Activated CD4-positive, alpha-beta T cell treated with anti-CD3 and anti-CD28 coated beads, Interleukin-2, Interleukin-6, amounts not matched to agents 100 ng/mL and 50 ng/mL, durations not matched to agents 16 hours and 8 hours (primary cell): ENCODE measurements around the gene YRDC.

Experiments used
- DNase-seq: peaks from one replicate; pipeline ENCODE4 v3.0.0-alpha.2; 2020

YRDC gene

DNA sequence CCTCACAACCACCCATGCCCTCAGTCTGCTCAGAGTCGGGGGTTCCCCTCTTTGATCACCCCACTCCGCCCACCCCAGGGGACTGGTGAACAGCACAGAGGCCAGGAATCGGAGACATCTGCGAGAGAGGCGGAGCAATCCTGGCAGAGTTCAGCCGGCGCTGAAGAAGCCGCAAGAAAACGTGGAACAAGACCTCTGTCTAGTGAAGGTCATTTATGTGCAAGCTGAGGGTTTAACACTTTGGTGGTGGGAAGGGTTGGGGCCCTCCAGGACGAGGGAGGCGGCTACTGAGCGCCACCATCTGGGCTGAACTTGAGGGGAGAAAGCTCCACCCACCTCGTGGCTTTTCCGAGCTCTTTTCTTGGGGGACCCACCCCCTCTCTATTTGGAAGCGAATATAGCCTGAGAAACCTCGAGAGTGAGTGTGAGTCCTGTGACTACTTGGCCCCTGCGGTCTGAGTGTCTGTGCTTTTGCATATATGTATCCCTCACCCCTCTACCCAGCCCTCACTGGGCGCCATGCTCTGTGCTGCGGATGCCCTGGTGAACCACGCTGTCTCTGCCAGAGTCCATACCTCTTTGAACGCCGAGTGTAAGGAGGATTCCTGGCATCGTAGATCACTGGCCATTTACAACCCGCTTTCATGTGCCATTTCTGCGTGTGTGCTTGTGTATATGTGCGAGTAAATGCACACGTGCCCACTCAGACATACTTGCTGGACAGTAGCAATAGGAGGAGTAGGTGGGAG, 41.9 kb downstream of the YRDC start:
- peak; percentile 25 for DNase-seq

DNA sequence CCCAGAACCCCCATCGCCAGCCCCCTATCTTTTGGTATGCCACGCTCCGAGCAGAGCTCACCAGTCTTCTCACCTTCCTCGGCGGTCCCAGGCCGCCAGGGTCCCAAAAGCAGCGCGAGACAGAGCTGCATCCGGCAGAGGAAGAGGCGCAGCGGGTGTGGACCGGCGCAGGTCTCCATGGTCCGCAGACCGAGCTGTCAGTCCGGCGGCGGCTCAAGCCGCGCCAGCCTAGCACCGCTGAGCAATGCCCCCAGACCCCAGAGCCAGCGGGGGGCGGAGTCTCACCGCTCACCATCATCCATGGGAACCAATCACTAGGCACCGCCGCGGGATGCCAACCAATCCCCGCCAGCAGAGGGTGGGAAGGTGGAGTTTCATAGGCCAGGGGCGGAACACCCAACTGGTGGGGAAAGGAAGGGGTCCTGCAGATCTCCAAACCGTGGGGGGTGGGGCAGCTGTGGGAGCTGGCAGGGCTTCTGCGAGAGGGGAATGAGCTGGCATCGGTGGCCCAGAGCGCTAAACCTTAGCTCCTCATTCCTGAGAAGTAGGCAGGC, 43.0 kb downstream of the YRDC start, which contains the start of gene EPHA10:
Gene EPHA10, minus strand, starts transcription at position 233 of the 554 bp plus-strand sequence. Its CDS starts 54 bp downstream, at position 179.
- no peak for DNase-seq

DNA sequence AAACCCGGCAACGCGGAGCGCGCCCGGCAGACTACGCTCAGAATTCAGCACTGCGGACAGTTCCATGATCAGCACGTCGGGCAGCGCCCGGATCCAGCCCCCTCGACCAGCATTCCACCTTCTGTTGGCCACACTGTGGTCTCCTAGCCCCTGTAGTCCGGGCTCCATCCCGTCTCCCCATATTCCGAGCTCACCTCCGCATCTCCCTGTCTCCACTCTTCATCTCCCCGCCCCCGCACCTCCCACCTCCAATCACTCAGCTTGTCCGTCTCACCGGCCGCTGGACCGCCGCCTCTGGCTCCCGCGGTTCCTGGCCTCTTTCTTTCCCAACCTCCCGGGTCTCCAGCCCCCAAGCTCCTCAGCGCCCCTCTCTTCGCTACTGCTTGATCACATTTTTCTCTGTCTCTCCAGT, 43.6 kb downstream of the YRDC start:
- DNase-seq, result peak; percentile 59

DNA sequence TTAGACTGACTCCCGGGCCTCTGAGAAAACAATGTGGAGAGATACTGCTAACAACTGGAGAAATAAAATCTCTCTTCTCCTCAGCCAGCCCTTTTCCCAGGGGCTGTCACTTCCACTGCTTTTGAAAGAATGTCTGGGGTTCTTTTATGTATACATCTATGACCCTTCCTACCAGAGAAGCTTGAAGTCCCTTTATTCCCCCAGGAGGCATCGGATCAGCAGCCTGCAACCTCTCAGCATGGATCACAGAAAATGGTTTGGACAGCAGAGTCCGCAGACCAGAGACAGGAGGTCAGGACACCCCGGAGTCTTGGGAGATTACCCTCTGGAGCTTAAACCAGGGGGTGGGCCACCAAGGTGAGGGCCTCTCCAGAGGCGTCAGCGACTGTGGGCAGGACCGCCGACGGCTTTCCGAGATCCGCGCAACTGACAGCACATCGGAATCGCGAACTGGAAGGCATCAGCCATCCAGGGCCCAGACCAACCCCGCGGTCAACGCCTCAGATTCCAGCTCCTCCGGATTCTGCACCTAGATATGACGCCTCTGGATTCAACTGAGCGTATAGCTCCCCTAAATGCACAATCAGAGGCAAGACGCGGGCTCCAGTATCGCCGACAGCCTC, 44.1 kb downstream of the YRDC start:
- DNase-seq, result no peak

DNA sequence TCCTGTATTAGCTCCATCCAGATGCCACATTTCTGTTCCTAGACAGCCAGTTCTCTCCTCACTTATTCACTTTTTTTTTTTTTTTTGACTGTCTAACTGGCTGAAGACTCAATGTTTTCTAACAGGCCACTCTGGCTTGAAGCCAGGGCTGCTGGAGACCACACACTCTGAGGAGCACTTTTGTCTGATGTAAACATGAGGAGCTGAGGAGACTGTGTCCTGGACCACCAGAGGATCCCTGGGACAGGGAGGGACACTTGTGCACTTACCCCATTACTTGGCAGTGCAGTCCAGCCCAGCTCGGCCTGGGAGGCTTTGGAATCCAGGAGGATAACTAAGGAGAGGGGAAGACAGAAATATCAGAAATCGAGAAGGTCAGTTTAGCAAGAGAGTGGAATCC, 45.5 kb downstream of the YRDC start:
- DNase-seq, result no peak

DNA sequence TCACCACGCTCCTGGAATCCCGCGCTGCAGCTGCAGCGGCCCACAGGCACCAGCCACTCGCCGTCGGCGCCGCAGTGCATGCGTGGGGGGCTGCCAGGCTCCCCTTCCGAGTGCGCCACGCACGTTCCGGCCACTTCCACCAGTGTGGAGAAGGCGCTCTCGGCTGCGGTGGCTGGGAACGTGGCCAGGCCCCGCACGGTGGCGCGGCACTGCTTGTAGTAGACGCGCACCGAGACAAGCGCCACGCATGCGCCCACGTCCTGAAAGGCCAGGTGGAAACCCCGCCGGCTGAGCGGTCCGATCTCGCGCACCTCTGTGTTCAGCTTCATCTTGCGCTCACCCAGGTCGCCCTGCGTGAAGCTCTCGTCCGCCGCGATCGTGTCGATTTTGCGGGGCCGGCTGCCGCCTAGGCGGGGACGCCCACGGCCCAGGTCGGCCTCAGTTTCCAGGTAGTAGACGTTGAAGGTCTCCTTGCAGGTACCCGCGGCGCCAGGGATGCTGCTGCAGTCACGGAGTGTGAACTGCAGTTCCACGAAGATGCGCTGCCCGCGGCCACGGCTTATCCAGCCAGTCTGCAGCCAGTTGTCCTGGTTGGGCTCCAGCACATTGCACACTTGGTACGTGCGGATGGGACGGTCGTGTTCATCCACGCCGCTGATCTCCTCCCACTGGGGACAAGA, 46.5 kb downstream of the YRDC start:
- DNase-seq, result no peak

DNA sequence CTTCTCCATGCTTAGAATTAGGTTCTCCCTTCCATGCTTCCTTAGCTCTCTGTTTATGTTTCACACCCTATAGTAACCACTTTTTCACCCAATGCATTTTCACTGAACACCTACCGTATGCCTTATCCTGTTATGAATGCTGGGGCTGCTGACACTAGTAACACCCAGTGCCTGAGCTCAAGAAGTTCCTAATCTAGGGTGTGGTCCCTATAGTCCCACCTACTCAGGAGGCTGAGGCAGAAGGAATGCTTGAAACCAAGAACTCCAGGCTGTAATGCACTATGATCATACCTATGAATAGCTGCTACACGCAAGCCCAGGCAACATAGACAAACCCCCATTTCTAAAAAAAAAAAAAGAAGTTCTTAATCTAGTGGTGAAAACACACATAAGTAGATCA, 48.6 kb downstream of the YRDC start:
- no peak for DNase-seq

DNA sequence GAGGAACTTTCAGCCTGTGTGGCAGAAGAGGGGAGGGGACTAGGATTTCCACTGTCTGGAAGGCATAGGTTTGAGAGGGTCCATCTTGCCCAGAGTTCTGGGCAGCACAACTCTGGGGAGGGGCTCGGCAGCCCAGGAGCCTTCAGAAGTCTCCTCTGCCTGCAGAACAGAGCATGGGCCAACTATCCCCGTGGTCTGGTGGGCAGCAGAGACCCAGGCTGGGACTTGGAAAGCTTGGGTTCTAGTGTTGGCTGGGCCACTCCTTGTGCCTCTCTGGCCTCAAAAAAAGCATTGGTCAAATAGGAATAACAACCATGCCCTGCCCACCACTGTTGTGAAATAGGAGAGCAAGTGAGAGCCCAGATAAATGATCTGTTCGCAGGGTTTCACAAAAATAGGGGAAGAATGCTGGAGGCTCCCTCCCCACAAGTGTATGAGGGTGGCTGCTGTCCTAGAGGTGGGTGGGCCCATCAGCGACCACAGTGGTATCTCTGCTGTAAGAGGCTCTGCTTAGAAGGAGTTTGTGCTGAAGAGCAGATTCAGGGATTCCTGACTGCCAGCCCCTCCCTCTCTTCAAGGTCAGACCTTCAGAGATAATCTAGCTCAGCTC, 52.0 kb downstream of the YRDC start:
- DNase-seq, result no peak

DNA sequence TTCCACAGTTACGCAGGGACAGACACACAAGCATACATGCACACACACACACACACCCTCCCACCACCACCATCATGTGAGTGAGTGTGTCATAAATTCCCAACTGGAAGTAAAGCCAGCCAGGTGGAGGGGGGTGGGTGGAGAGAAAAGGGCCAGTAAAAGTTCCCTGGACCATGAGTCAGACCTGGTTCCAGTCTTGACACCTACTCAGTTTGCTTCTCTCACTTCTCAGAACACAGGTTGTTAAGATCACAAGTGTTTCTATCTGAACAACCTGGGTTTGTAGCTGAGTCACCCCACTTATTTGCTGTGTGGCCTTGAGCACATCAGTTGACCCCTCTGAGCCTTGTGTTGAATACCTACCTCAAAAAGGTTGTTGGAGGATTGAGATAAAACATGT, 52.7 kb downstream of the YRDC start:
- DNase-seq, result peak; percentile 75

DNA sequence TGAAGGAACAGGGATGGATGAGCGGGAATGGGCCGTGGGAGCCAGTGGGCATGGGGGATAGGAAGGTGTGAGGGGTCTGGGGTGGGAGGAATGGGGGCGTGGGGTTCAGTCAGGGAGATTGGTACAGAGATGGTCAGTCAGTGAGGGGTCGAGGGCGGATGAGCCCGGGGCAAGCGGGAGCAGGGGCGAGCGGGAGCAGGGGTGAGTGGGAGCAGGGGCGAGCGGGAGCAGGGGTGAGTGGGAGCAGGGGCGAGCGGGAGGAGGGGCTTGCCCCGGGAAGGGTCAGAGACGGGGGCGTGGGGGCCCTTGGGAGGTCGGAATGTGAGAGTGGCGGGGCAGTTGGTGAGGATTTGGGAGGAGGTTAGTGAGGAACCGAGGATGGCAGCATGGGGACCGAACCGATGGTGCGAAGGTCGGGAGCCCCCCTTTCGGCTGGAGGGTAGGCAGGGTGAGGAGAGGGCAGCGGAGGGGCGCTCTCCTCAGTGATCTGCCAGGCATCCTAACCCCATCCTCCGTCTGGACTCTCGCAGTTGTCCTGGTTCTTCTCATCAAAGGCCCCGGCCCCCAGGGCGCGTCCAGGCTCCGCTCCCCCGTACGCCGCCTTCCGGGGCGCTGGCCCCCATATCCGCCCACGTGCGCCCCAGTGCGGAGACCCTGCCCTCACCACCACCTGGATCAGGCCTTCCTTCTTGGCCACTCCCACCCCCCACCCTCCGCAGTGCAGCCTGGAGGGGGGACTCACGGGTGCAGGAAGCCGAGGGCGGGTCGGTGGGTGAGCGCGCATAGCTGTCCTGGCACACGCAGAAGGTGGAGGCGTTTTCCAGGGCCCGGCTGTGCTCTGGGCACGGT, 54.3 kb downstream of the YRDC start:
- no peak for DNase-seq
